Sigmoid colon (tissue), 4 donors: Measurements from ENCODE around the gene TBXAS1.

Source experiments
- POLR2AphosphoS5 ChIP-seq, 4 donors: sonication (generic); formaldehyde crosslinking; IDR thresholded peaks; one replicate each; pipeline ENCODE4 v1.6.1; 2017; ENCODE audit warnings: antibody characterized with exemption in 4 of 4
- TF ChIP-seq, protein P1 (sequence below), 4 experiments: fragments of 450-650 bp in 3 of 4; fragments of 200-600 bp in 1 of 4; IDR thresholded peaks; one replicate each; pipeline ENCODE4 v1.5.1; 2016 to 2019; ENCODE audit warnings: antibody characterized with exemption in 4 of 4, mild to moderate bottlenecking in 3 of 4, moderate library complexity in 2 of 4

DNA sequence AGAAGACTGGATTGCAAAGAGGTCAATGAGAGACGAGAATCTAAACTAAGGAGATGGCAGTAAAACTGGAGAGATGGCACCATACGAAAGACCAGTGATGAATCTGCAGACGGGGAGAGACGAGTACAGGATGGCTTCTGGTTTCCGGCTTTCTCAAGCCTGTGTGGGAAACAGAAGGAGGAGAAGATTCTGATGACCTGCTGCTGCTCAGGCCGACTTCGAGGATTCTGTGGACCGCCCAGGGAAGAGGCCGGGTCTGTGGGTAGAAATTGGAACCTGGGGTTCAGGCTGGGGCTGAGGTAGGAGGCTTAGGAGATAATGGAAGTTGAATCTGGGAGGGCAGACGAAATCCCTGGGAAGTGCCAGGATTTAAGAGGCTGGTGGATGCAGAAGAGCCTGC, 185.1 kb downstream of the TBXAS1 start:
- no peak for TF ChIP-seq POLR2AphosphoS5 (IDR thresholded peaks at IDR 0.05)
- TF ChIP-seq, protein P1, sequence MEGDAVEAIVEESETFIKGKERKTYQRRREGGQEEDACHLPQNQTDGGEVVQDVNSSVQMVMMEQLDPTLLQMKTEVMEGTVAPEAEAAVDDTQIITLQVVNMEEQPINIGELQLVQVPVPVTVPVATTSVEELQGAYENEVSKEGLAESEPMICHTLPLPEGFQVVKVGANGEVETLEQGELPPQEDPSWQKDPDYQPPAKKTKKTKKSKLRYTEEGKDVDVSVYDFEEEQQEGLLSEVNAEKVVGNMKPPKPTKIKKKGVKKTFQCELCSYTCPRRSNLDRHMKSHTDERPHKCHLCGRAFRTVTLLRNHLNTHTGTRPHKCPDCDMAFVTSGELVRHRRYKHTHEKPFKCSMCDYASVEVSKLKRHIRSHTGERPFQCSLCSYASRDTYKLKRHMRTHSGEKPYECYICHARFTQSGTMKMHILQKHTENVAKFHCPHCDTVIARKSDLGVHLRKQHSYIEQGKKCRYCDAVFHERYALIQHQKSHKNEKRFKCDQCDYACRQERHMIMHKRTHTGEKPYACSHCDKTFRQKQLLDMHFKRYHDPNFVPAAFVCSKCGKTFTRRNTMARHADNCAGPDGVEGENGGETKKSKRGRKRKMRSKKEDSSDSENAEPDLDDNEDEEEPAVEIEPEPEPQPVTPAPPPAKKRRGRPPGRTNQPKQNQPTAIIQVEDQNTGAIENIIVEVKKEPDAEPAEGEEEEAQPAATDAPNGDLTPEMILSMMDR (IDR thresholded peaks at IDR 0.05): no peak
